Panc1 (cell line): Measurements from ENCODE around the gene CHSY3. TPM values are rescaled to one million over a fixed set of nuclear protein-coding genes. Genes with fewer than 3 reads are reported as not detected.

Experiments used
- ATAC-seq: fragments of 200-7000 bp; cut with Tn5 transposase; 2 replicates; pipeline ENCODE4 v1.9.1; 2020; ENCODE audit warnings: mild to moderate bottlenecking, moderate library complexity
- BruUV-seq: library from RNA; stranded (reverse); fragments of 400-500 nt; replicated peaks from 2 replicates; lab custom pipeline; 2021; lab: Mats Ljungman, UMichigan
- CTCF ChIA-PET: fragments of 300-600 bp; sonication (Branson Sonifier 250); formaldehyde crosslinking; loops from one replicate; lab custom pipeline; 2022; ENCODE audit warnings: antibody characterized with exemption; lab: Charles Lee
- POLR2A ChIA-PET: fragments of 300-600 bp; sonication (Branson Sonifier 250); formaldehyde crosslinking; loops from one replicate; lab custom pipeline; 2022; ENCODE audit warnings: antibody characterized with exemption; lab: Charles Lee
- DNase-seq: peaks from one replicate; pipeline ENCODE4 v3.0.0-alpha.2; 2010; ENCODE audit warnings: low read depth, low spot score
- H3K27ac ChIP-seq: 2 replicates; pipeline ENCODE4 v1.5.1; 2011; ENCODE audit warnings: mild to moderate bottlenecking, low read length, inconsistent platforms
- H3K27me3 ChIP-seq: fragments of 200-500 bp; sonication (Bioruptor generic); 2 replicates; pipeline ENCODE4 v1.6.0; 2014; ENCODE audit warnings: low read length, inconsistent platforms; ENCODE audit not compliant: control insufficient read depth, insufficient read depth
- H3K36me3 ChIP-seq: fragments of 200-500 bp; sonication (Bioruptor generic); 2 replicates; pipeline ENCODE4 v1.5.1; 2014; ENCODE audit warnings: inconsistent platforms, mild to moderate bottlenecking, low read length, moderate library complexity; ENCODE audit not compliant: control insufficient read depth, insufficient read depth
- H3K4me1 ChIP-seq: 2 replicates; pipeline ENCODE4 v1.5.1; 2011; ENCODE audit warnings: inconsistent platforms, mild to moderate bottlenecking, low read length, moderate library complexity; ENCODE audit not compliant: control insufficient read depth, insufficient read depth
- H3K4me3 ChIP-seq, 2 experiments: 2 replicates each; pipeline ENCODE4 v1.5.1; 2011 to 2012; ENCODE audit warnings: low read depth in 2 of 2, low read length in 2 of 2, mild to moderate bottlenecking in 2 of 2, inconsistent platforms in 1 of 2, moderate library complexity in 1 of 2
- H3K9me3 ChIP-seq: fragments of 200-500 bp; sonication (Bioruptor generic); 2 replicates; pipeline ENCODE4 v1.5.1; 2014; ENCODE audit warnings: low read depth, mild to moderate bottlenecking, inconsistent platforms, low read length, moderate library complexity; ENCODE audit not compliant: control insufficient read depth, insufficient read depth
- POLR2AphosphoS5 ChIP-seq: IDR thresholded peaks from 2 replicates; pipeline ENCODE4 v1.6.1; 2012; ENCODE audit warnings: mild to moderate bottlenecking, low read depth, low read length, moderate library complexity
- SIN3A ChIP-seq: IDR thresholded peaks from 2 replicates; pipeline ENCODE4 v1.6.1; 2012; ENCODE audit warnings: low read depth, mild to moderate bottlenecking, low read length, moderate library complexity, borderline replicate concordance; ENCODE audit not compliant: insufficient read depth
- TCF7L2 ChIP-seq: IDR thresholded peaks from 2 replicates; pipeline ENCODE4 v1.6.1; 2011; ENCODE audit warnings: mild to moderate bottlenecking, low read depth, low read length, inconsistent platforms
- in situ Hi-C: cut with HindIII; loops from 2 replicates; pipeline ENCODE4 v1.10.0; 2016; ENCODE audit warnings: low sequenced_read_pairs, low pct_unique_long_range_greater_than_20kb
- intact Hi-C: fragments of 100-400 bp; cut with micrococcal nuclease; formaldehyde crosslinking; loops from one replicate; pipeline ENCODE4 v1.10.0; 2022; ENCODE audit not compliant: unreplicated experiment
- total RNA-seq: library from RNA; stranded (reverse); gene quantifications from one replicate; pipeline ENCODE4 v1.2.1, GENCODE V29; 2021; ENCODE audit not compliant: unreplicated experiment
- TF ChIP-seq, protein P1 (sequence below), 2 experiments: IDR thresholded peaks; 2 replicates each; pipeline ENCODE4 v1.6.1; 2011 to 2012; ENCODE audit warnings: low read depth in 2 of 2, control low read depth in 1 of 2, low read length in 1 of 2, mild to moderate bottlenecking in 1 of 2, moderate library complexity in 1 of 2; ENCODE audit not compliant: insufficient read depth in 1 of 2
- TF ChIP-seq, protein P2 (sequence below): fragments of 450-650 bp; IDR thresholded peaks from 2 replicates; pipeline ENCODE4 v1.5.1; 2017; ENCODE audit warnings: mild to moderate bottlenecking

The CHSY3 gene
- total RNA-seq, 1 experiment from 2014 or later, result not detected

DNA sequence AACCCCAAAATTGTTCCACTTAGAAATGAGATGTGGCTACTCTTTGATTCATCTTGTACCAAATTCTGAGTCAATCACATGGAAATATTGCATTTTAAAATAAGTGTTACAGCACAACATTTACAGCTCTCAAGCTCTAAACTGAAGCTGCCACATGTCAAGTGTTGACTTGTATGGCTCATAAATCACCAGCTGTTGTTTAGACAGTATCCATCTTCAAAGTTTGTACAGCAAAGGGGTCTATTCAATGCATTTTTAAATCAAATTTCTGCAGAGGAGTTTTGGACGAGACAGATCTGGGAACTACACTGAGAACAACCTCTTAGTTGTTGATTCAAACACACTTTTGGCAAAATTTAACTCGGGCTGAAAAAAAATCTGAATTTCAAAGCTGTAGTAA lies 31.4 kb downstream of the CHSY3 start:
- TF ChIP-seq, protein P1, sequence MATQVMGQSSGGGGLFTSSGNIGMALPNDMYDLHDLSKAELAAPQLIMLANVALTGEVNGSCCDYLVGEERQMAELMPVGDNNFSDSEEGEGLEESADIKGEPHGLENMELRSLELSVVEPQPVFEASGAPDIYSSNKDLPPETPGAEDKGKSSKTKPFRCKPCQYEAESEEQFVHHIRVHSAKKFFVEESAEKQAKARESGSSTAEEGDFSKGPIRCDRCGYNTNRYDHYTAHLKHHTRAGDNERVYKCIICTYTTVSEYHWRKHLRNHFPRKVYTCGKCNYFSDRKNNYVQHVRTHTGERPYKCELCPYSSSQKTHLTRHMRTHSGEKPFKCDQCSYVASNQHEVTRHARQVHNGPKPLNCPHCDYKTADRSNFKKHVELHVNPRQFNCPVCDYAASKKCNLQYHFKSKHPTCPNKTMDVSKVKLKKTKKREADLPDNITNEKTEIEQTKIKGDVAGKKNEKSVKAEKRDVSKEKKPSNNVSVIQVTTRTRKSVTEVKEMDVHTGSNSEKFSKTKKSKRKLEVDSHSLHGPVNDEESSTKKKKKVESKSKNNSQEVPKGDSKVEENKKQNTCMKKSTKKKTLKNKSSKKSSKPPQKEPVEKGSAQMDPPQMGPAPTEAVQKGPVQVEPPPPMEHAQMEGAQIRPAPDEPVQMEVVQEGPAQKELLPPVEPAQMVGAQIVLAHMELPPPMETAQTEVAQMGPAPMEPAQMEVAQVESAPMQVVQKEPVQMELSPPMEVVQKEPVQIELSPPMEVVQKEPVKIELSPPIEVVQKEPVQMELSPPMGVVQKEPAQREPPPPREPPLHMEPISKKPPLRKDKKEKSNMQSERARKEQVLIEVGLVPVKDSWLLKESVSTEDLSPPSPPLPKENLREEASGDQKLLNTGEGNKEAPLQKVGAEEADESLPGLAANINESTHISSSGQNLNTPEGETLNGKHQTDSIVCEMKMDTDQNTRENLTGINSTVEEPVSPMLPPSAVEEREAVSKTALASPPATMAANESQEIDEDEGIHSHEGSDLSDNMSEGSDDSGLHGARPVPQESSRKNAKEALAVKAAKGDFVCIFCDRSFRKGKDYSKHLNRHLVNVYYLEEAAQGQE (IDR thresholded peaks at IDR 0.05; ENCODE audit: insufficient read depth in 1 of 2, low read depth in 2 of 2, low read length in 1 of 2), result no peak
- TF ChIP-seq, protein P2, sequence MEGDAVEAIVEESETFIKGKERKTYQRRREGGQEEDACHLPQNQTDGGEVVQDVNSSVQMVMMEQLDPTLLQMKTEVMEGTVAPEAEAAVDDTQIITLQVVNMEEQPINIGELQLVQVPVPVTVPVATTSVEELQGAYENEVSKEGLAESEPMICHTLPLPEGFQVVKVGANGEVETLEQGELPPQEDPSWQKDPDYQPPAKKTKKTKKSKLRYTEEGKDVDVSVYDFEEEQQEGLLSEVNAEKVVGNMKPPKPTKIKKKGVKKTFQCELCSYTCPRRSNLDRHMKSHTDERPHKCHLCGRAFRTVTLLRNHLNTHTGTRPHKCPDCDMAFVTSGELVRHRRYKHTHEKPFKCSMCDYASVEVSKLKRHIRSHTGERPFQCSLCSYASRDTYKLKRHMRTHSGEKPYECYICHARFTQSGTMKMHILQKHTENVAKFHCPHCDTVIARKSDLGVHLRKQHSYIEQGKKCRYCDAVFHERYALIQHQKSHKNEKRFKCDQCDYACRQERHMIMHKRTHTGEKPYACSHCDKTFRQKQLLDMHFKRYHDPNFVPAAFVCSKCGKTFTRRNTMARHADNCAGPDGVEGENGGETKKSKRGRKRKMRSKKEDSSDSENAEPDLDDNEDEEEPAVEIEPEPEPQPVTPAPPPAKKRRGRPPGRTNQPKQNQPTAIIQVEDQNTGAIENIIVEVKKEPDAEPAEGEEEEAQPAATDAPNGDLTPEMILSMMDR, result no peak
- no peak for TF ChIP-seq TCF7L2
- no peak for TF ChIP-seq POLR2AphosphoS5
- TF ChIP-seq SIN3A, result no peak
- in situ Hi-C loops, result no loop called here
- POLR2A ChIA-PET, result no interaction called here
- intact Hi-C loops, result no loop called here
- ATAC-seq (no peak), DNase-seq (no peak)
- no peaks in the 10 kb centered on the region for H3K4me1 ChIP-seq
- no peaks in the 10 kb centered on the region for H3K9me3 ChIP-seq
- no peaks in the 10 kb centered on the region for H3K27me3 ChIP-seq
- H3K36me3 ChIP-seq, result no peaks in the 10 kb centered on the region
- H3K27ac ChIP-seq, result no peak overlapping the region
- no TSS peak for BruUV-seq
- CTCF ChIA-PET, result no interaction called here
- H3K4me3 ChIP-seq, result no peak overlapping the region

DNA sequence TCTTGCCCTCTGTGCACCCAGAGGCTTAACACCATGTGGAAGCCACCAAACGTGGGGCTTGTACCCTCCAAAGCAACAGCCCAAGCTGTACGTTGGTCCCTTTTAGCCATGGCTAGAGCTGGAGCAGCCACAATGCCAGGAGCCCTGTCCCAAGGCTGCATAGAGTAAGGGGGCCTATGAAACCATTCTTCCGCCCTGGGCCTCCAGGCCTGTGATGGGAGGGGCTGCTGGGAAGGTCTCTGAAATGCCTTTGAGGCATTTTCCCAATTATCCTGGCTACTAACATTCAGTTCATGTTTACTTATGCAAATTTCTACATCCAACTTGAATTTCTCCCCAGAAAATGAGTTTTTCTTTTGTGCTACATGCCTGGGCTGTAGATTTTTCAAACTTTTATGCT lies 33.8 kb downstream of the CHSY3 start:
- TF ChIP-seq, protein P2, result no peak
- TF ChIP-seq, protein P1 (IDR thresholded peaks at IDR 0.05; ENCODE audit: insufficient read depth in 1 of 2, low read depth in 2 of 2, low read length in 1 of 2), result no peak
- no peak for TF ChIP-seq POLR2AphosphoS5
- TF ChIP-seq SIN3A, result no peak
- no peak for TF ChIP-seq TCF7L2
- Histone ChIP-seq H3K4me1 (no peaks in the 10 kb centered on the region), H3K4me3 (no peak overlapping the region), H3K27ac (no peak overlapping the region), H3K27me3 (no peaks in the 10 kb centered on the region), H3K9me3 (no peaks in the 10 kb centered on the region), H3K36me3 (no peaks in the 10 kb centered on the region)
- in situ Hi-C loops, result no loop called here
- ChIA-PET POLR2A (no interaction called here), CTCF (no interaction called here)
- BruUV-seq, result no TSS peak
- ATAC-seq, result no peak
- DNase-seq, result no peak
- intact Hi-C loops, result no loop called here
